HEK293T (cell line): Measurements from ENCODE around the gene PMEL.

Experiments used
- ARNT ChIP-seq: fragments of 450-650 bp; IDR thresholded peaks from 2 replicates; pipeline ENCODE4 v1.6.1; 2017; ENCODE audit warnings: mild to moderate bottlenecking
- FOXA1 ChIP-seq: fragments of 450-650 bp; IDR thresholded peaks from 2 replicates; pipeline ENCODE4 v1.6.1; 2016; ENCODE audit warnings: mild to moderate bottlenecking

- TF ChIP-seq ARNT (no peak), FOXA1 (no peak)
These were observed 602 bp downstream of the PMEL start for GRCh38 chr12:55965240-55965639.
